HG03457 (cell line): ENCODE results near the gene ALK.

Source experiments
- ATAC-seq: cut with Tn5 transposase; IDR thresholded peaks from one replicate; pipeline ENCODE4 v1.9.1; 2021; ENCODE audit warnings: moderate number of reproducible peaks; ENCODE audit not compliant: unreplicated experiment

ALK gene

DNA sequence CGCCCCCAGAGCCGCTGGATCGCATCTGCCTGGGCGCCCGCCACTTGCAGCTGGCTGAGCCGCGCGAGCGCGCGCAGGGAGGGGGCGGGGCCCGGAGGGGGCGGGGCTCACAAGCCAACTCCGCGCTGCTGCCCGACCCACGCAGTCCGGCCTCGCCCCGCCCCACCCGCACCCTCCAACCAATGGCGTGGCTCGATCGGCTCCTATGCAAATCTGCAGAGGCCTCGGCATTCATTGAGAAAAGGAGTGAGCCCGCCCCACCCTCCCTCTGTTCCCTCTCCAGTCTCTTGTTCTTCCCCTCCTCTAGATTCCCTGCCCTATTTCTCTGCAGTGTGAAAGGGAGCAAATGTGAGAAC is at the start of gene ALK:
Gene ALK, minus strand, starts transcription at position 27 of the 356 bp plus-strand sequence. CDS start 927 bp downstream, outside the sequence.
- no peak for ATAC-seq

GRCh38 chr2:29966266-29966665 is 44.9 kb upstream of the ALK start:
- no peak for ATAC-seq

- ATAC-seq, result no peak
These were observed 42.7 kb upstream of the ALK start for GRCh38 chr2:29963972-29964570.

DNA sequence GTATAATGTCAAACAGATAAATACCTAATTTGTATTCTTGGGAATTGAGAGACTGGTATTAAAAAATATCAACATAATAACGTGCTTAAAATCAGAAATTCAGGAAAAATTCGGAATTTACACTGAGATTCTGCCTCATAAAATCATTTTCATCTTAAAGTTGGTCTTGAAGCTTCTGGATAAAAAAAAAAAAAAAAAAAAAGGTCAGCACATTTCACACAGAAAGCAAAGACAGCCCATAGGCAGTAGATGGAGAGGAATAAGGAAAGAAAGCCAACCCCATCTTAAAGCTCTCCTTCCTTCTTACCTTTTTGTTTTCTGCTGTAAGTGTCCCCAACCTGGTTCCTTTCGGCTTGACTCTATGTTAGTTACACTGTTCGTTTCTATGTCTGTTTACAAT is 41.5 kb upstream of the ALK start:
- no peak for ATAC-seq

DNA sequence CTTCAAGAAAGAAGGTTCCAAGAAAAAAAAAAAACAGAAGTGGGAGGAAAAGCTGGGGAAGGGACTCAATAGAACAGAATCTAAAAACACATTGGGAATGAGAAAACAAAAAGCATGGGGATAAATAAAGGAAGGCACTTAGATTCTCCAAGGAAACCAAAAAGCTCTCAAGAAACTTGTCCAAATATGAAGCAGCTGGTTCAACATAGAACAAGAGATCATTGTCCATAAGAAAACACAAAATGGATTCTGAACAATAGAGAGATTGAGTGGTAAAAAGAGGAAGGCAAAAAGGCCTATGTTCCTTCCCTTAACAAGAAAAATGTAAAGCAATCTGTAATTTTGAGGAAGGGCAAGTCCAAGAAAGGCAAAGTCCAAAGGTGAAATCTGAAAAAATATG is 32.9 kb upstream of the ALK start:
- ATAC-seq, result no peak

DNA sequence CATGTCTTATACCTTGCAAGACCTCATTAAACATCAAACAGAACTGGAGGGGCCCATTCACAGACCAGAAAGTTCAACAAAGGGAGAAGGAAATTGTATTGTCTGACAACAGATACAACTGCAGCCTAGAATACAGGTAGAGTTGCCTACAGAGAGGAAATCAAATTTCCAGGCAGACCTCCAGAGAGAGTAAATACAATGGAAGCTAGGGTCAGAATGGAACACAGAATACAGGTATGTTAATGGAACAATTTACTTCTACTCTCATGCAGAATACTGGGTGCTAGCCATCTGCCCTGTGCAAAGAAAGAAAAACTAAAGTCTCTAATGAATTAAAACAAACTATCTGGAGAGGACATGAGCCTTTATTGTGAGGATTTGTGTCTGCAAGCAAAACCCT is 31.6 kb upstream of the ALK start:
- no peak for ATAC-seq

DNA sequence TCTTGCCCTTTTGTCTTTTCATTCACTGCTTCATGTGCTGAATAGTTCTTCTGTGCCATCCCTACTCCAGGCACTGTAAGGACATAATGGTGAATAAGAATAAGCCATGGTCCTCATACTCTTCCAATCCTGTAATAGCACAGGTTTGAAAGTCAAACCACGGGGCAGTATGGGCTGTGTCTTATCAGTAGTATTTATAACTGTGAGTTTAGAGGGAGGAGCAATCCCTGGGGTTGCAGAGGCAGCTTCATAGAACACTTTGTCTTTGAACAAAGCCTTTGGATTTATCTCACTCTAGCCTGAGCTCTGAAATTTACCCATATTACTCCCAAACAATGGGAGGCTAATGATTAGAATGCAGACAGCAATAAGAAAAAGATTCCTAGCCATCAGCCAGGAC is 30.2 kb upstream of the ALK start:
- no peak for ATAC-seq

- ATAC-seq, result no peak
These were observed 29.1 kb upstream of the ALK start for GRCh38 chr2:29950481-29950880.

DNA sequence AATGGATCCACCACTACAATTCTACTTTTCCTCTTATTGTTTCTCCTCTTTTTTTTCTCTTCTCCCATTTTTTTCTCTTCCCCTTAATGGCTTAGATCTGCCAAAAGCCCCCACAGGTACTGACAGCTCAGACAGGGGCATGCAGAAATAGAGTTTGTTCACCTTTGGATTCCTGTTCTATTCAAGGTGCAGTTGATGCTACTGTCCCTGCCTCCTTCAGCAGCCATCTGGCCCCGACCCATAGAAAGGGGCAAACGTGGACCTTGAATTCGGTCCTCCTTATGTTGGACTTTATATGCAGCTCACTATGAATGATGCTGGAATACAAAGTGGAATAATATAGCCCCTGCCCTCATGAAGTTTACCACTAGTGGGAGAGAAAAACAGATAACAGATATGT is 27.7 kb upstream of the ALK start:
- ATAC-seq, result no peak

GRCh38 chr2:29946505-29946904 is 25.1 kb upstream of the ALK start:
- ATAC-seq, result no peak

- ATAC-seq, result no peak
These were observed 21.3 kb upstream of the ALK start for GRCh38 chr2:29942711-29943110.

DNA sequence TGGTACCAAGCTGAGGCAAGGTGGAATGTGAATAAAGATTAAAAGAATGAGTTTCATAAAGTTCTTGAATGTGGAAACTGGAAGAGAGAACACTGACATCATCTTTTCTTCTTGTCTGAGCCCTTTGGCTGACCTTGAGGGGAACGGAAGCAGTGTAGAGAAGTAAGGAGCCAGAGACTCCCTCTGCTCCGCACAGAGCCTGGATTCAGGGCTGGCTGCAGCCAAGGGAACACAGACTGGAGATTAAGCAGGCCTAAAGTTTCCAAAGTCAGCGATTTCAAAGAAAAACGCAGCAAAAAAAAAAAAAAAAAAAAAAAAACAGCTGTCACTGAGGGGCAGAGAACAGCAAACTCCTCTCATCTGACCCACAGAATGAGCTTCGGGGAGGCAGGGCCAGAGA is 19.3 kb upstream of the ALK start:
- no peak for ATAC-seq

DNA sequence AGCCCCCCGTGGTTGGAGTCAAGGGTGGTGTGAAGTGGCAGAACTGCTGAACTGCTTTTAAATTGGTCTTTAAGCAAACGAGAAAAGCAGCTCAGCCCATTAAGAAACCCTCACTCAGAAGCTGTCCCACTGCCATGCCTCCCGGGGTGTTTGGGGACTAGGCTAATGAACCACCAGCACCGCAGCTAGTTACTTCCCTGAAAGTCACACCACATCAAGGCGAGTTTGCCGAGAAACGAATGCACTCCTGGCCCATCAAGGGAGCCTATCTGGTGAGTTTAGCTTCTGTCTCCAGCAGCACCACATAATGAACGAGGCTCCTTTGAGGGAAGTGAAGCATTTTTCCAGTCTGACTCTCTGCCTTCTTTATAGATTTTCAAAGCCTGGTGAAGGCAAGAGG is 14.6 kb upstream of the ALK start:
- no peak for ATAC-seq

- ATAC-seq, result no peak
These were observed 10.4 kb upstream of the ALK start for GRCh38 chr2:29931818-29932217.

- ATAC-seq, result no peak
These were observed 1.8 kb upstream of the ALK start for GRCh38 chr2:29923110-29923721.

- ATAC-seq, result no peak
These were observed 1.2 kb upstream of the ALK start for GRCh38 chr2:29922605-29923004.

DNA sequence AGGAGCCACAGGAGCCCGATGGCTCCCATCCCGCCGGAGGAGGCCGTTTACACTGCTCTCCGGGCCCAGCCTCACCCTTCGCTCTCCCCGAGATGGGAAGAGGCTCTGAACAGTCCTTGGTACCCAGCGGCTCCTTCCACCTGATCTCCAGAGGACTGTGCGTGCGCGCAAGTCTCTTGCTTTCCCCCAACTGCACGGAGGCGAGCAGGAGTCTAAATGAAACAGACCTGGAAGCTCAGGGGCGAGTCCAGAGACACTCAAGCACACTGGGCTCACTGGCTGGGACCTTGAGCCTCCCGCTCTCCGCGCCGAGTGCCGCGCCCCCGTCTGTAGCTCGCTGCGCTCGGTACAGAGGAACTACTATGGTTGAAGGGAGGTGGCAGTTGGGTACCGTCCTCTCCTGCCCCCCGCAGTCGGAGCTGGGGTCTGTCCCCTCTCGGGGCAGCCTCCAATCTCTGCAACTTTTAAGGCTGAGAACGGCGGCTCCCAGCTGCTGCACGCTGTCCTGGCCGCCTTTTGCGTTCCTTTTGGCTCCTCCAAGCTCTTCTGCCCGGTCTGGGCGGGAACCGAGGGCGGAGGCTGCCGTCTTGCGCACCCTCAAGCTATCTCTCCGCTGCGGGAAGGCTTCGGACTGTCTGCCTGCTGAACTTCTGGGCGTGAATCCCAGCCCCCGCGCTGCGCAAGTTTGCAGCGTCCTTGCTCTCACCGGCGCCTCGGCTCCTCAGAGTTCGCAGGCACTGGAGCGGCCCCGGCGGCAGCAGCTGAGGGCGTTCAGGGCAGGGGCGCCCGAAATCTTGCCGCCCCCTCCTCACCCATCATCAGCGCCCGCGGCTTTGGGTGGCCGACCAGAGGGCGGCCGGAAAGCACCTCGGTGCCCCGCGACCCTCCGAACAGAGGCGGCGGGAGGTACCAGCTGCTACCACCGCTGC is 491 bp downstream of the ALK start:
- ATAC-seq, result no peak

- ATAC-seq, result no peak
These were observed 1.2 kb downstream of the ALK start for GRCh38 chr2:29920130-29920577.

DNA sequence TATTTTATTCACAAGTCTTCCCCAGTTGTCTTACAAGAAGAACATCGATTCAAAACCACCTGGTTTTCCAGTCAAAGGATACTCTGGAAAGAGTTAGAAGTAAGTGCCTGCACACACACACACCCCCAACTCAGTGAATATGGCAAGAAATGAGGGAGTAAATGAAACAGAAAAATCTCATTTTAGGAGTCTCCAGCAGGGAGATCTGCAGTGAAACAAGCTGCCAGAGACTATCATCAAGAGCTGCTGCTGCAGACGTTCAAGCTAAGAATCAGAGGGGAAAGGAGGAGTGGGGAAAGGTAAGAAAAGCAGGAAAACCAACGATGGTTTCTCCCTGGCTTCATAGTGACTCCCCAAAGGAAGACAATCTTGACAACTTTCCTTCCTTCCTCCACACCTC is 2.4 kb downstream of the ALK start:
- ATAC-seq, result no peak

- no peak for ATAC-seq
These were observed 3.6 kb downstream of the ALK start for GRCh38 chr2:29917781-29918180.

DNA sequence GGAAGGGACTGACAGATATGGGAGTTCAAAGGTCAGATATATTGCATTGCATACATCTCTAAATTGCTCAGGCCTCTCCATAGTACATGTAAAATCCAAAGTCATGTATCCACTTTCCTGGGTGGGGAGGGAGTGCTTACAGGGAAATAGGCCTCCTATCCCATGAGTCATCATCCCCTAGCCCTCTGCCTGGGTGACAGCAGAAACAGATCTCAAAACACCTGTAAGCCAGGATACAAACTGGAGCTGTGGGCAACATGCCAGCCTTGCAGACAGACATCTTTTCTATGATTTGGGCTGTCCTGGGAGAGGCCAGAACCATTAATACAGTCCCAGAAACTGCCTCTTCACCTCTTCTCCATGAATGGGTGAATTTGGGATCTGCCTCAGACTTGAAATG is 4.8 kb downstream of the ALK start:
- ATAC-seq, result no peak

- ATAC-seq, result no peak
These were observed 10.4 kb downstream of the ALK start for GRCh38 chr2:29910960-29911359.
